GM12878 (cell line): Measurements from ENCODE around the gene CHD6.

Experiments used
- BHLHE40 ChIP-seq, 2 experiments: fragments of 450-650 bp in 1 of 2; IDR thresholded peaks; 2 replicates each; pipeline ENCODE4 v1.6.1; 2011 to 2017; ENCODE audit warnings: low read depth in 2 of 2, borderline replicate concordance in 1 of 2, improper control_type of control experiment in 1 of 2, low read length in 1 of 2, mild to moderate bottlenecking in 1 of 2
- CHD1 ChIP-seq: IDR thresholded peaks from 2 replicates; pipeline ENCODE4 v1.6.1; 2012; ENCODE audit warnings: low read depth, low read length, improper control_type of control experiment
- EP300 ChIP-seq, 2 experiments: fragments of 150-350 bp in 1 of 2; IDR thresholded peaks; 2 replicates each; pipeline ENCODE4 v1.6.1; 2011 to 2012; ENCODE audit warnings: low read depth in 2 of 2, low read length in 2 of 2, borderline replicate concordance in 1 of 2, improper control_type of control experiment in 1 of 2, inconsistent platforms in 1 of 2; ENCODE audit not compliant: control insufficient read depth in 1 of 2
- FOXM1 ChIP-seq: IDR thresholded peaks from 2 replicates; pipeline ENCODE4 v1.6.1; 2012; ENCODE audit warnings: low read depth, mild to moderate bottlenecking, inconsistent platforms, low read length, moderate library complexity
- MXI1 ChIP-seq: fragments of 150-350 bp; IDR thresholded peaks from 2 replicates; pipeline ENCODE4 v1.6.1; 2011; ENCODE audit warnings: low read depth, mild to moderate bottlenecking, inconsistent platforms, low read length, improper control_type of control experiment
- POLR2A ChIP-seq: IDR thresholded peaks from 2 replicates; pipeline ENCODE4 v1.6.1; 2011; ENCODE audit warnings: low read depth, mild to moderate bottlenecking, low read length
- TF ChIP-seq, protein P1 (sequence below): IDR thresholded peaks from 2 replicates; pipeline ENCODE4 v1.6.1; 2011; ENCODE audit warnings: low read depth, mild to moderate bottlenecking, low read length, moderate library complexity, borderline replicate concordance; ENCODE audit errors: extremely low read depth
- TF ChIP-seq, protein P2 (sequence below): IDR thresholded peaks from 2 replicates; pipeline ENCODE4 v1.6.1; 2011; ENCODE audit warnings: low read depth, low read length, improper control_type of control experiment, borderline replicate concordance

DNA sequence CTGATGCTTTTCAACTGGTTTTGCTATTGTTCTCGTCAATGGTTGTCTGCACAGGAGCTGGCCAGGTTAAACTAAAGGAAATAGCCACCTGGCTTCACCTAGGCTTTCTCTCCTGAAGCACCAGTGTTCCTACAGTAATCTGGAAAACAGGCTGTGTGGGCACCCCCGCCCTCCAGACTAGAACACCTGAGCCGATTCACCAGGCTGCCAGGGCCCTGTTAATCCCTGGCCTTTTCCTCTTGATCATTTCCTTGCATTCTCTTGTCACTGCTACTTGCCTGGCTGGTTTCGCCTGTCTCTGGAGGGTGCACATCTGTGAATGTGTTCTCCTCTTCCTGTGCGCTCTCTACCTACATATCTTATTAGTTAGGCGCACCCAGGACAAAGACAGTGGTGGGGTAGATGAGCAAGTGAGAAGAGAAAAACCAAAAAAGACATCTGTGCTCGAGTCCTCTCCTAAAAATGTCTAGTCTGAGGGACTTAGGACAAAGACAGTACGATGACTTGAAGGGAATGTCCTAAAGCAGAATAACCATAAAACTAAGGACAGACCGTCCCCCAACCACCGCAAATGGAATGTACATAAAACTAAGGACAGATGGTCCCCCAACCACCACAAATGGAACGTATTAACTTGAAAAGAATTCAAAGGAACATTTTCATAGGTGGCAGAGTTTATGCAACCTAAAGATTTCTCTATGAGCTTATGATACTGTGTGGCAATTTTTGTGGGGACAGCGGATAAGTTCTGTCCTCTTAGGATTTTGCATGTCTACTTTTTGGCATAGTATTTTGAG lies 205.7 kb downstream of the CHD6 start:
- TF ChIP-seq EP300 (IDR thresholded peaks at IDR 0.05; ENCODE audit: borderline replicate concordance in 1 of 2, control insufficient read depth in 1 of 2, low read depth in 2 of 2, low read length in 2 of 2) = no peak
- TF ChIP-seq CHD1 = no peak
- no peak for TF ChIP-seq MXI1
- no peak for TF ChIP-seq POLR2A
- no peak for TF ChIP-seq FOXM1
- TF ChIP-seq, protein P1, sequence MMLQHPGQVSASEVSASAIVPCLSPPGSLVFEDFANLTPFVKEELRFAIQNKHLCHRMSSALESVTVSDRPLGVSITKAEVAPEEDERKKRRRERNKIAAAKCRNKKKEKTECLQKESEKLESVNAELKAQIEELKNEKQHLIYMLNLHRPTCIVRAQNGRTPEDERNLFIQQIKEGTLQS = no peak
- TF ChIP-seq, protein P2, sequence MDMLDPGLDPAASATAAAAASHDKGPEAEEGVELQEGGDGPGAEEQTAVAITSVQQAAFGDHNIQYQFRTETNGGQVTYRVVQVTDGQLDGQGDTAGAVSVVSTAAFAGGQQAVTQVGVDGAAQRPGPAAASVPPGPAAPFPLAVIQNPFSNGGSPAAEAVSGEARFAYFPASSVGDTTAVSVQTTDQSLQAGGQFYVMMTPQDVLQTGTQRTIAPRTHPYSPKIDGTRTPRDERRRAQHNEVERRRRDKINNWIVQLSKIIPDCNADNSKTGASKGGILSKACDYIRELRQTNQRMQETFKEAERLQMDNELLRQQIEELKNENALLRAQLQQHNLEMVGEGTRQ = no peak
- no peak for TF ChIP-seq BHLHE40 (IDR thresholded peaks at IDR 0.05; ENCODE audit: borderline replicate concordance in 1 of 2, low read depth in 2 of 2, low read length in 1 of 2)
